Left kidney (tissue), 1 donor: ENCODE measurements around the gene BIRC2. TPM values are rescaled to one million over a fixed set of nuclear protein-coding genes. Genes with fewer than 3 reads are reported as not detected.

Experiments
- polyA plus RNA-seq: library from polyadenylated mRNA; unstranded; fragments of 120-200 nt; gene quantifications from one replicate; pipeline ENCODE4 v1.2.1, GENCODE V29; 2013; ENCODE audit not compliant: insufficient read length

BIRC2 gene
- polyA plus RNA-seq, 1 donor: 82.0 TPM

Other genes with a start within 250 kb of the BIRC2 start
- 221 TPM for gene YAP1, start 236.8 kb upstream of the BIRC2 start, polyA plus RNA-seq
- 1.4 TPM for gene BIRC3, start 29.7 kb upstream of the BIRC2 start, polyA plus RNA-seq
- 301 TPM for gene TMEM123, start 105.6 kb downstream of the BIRC2 start, polyA plus RNA-seq
- 26.0 TPM for gene MMP7, start 183.5 kb downstream of the BIRC2 start, polyA plus RNA-seq